Measurements from ENCODE around the gene CYP4F22. TPM values are rescaled to one million over a fixed set of nuclear protein-coding genes. Genes with fewer than 3 reads are reported as not detected.
"Not testable (repeated sequence)": the region's sequence is repeated elsewhere in the genome, so short reads cannot be mapped to it uniquely, and the experiment has no call there.

Gene CYP4F22
- total and polyA plus RNA-seq, 7 donors = 0.07 TPM; not detected in 6

DNA sequence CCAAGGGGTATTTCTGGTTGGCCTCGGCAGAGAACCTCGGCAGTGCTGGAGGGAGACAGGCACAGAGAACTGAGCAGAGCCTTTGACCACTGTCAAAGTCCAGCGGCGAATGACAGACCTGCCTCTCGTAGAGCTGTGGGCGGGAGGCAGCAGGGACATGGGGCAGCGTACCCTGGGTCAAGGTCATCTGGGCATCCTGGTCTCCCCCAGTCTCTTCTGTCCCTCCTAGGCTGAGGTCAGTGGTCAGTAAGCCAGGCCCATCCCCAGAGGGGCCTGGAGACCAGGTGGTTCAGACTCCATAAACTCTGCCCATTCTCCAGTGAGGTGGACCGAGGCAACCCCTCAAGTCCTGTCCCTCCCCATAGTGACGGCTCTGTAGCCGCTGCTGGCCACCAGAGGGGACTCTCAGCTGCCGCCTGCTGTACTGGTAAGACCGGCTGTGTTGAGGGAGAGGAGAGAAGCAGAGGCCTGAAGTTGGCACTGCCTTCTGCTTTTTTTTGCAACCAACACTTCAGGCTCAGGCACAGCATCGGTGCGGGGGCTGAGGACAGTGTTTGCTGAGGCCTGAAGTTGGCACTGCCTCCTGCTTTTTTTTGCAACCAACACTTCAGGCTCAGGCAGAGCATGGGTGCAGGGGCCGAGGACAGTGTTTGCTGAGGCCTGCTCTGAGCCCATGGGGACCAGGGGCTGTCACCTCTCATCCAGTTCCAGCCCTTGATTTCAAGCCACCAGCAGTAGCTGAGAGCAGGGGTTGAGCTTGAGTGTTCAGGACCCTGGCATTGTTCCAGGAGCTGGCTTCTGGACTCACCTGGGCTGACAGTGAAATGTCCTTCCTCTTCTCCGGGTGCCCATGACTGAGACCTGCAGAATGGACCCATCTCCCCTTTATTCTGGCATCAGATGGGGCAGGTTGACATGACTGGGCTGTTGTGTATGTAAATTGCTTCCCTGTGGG lies 28.7 kb upstream of the CYP4F22 start, which contains the start of gene PGLYRP2:
Gene PGLYRP2, minus strand, starts transcription at position 111 of the 955 bp plus-strand sequence. CDS start 130 bp downstream, outside the sequence.
- no peaks in the 10 kb centered on the region for H3K4me1 ChIP-seq
- TF ChIP-seq EP300 (IDR thresholded peaks at IDR 0.05) = no peak
- TF ChIP-seq POLR2A (IDR thresholded peaks at IDR 0.05) = no peak
- no peak for TF ChIP-seq POLR2AphosphoS5 (IDR thresholded peaks at IDR 0.05)
- TF ChIP-seq, protein P1, sequence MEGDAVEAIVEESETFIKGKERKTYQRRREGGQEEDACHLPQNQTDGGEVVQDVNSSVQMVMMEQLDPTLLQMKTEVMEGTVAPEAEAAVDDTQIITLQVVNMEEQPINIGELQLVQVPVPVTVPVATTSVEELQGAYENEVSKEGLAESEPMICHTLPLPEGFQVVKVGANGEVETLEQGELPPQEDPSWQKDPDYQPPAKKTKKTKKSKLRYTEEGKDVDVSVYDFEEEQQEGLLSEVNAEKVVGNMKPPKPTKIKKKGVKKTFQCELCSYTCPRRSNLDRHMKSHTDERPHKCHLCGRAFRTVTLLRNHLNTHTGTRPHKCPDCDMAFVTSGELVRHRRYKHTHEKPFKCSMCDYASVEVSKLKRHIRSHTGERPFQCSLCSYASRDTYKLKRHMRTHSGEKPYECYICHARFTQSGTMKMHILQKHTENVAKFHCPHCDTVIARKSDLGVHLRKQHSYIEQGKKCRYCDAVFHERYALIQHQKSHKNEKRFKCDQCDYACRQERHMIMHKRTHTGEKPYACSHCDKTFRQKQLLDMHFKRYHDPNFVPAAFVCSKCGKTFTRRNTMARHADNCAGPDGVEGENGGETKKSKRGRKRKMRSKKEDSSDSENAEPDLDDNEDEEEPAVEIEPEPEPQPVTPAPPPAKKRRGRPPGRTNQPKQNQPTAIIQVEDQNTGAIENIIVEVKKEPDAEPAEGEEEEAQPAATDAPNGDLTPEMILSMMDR (IDR thresholded peaks at IDR 0.05) = no peak
- no peaks in the 10 kb centered on the region for H3K9me3 ChIP-seq
- no peak for DNase-seq
- no peaks in the 10 kb centered on the region for H3K27me3 ChIP-seq
- 53 to 68% methylated on average over 16 of the region's 16 CpGs for WGBS, 2 donors
- intact Hi-C loops (cut with DNase I) = no loop called here
- H3K4me3 ChIP-seq = no peak within 1 kb of the TSS
- no peak within 1 kb of the TSS for H3K27ac ChIP-seq
- H3K36me3 ChIP-seq = no peaks in the 10 kb centered on the region

DNA sequence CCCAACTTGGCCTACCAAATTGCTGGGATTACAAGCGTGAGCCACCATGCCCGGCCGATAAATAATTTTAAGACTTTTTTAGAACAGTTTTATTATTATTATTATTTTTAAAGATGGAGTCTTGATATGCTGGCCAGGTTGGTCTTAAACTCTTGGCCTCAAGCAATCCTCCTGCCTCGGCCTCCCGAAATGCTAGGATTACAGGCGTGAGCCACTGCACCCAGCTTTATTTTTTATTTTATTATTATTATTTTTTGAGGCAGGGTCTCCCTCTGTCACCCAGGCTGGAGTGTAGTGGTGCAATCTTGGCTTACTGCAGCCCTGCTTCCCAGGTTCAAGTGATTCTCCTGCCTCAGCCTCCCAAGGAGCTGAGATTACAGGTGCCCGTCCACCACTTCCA lies 27.3 kb upstream of the CYP4F22 start:
- DNase-seq; H3K36me3 ChIP-seq; H3K4me3 ChIP-seq; H3K4me1 ChIP-seq; H3K27ac ChIP-seq; intact Hi-C loops (cut with DNase I); H3K9me3 ChIP-seq; H3K27me3 ChIP-seq: not testable (repeated sequence)
- 87 to 90% methylated on average over 7 of the region's 7 CpGs for WGBS, 2 donors

DNA sequence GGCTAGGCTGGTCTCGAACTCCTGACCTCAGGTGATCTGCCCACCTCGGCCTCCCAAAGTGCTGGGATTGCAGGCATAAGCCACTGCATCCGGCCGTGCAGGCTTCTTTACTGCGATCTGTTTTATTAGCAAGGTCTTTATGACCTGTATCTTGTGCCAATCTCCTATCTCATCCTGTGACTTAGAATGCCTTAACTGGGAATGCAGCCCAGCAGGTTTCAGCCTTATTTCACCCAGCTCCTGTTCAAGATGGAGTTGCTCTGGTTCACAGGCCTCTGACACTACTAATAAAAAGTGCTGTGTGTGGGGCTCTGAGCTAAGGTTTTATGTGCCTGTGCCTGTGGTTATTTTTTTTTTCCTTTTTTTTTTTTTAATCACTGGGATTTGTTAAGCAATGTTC lies 22.6 kb upstream of the CYP4F22 start:
- H3K4me3 ChIP-seq; H3K9me3 ChIP-seq; intact Hi-C loops (cut with DNase I); H3K27me3 ChIP-seq; DNase-seq; H3K36me3 ChIP-seq; H3K4me1 ChIP-seq; H3K27ac ChIP-seq: not testable (repeated sequence)
- 24 to 70% methylated on average over 5 of the region's 5 CpGs for whole genome bisulfite sequencing, 2 donors

DNA sequence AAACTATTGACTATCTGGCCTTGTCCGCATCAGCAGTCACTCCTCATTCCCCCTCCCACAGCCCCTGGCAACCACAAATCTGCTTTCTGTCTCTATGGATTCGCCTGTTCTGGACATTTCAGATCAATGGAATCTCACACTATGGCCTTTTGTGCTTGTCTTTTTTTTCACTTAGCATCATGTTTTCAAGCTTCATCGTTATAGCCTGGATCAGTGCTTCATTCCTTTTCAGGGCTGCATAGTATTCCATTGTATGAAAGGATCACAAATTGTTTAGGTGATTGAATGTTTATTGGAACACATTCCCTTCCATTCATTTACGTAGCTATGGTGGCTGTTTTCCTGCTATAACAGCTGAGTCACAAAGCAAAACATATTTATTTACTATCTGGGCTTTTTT lies 21.3 kb upstream of the CYP4F22 start:
- H3K27ac ChIP-seq = no peak overlapping the region
- TF ChIP-seq POLR2AphosphoS5 (IDR thresholded peaks at IDR 0.05) (no peak), POLR2A (IDR thresholded peaks at IDR 0.05) (no peak), EP300 (IDR thresholded peaks at IDR 0.05) (no peak)
- TF ChIP-seq, protein P1 (IDR thresholded peaks at IDR 0.05) = no peak
- no peaks in the 10 kb centered on the region for H3K4me1 ChIP-seq
- no peaks in the 10 kb centered on the region for H3K9me3 ChIP-seq
- H3K36me3 ChIP-seq = no peaks in the 10 kb centered on the region
- no peaks in the 10 kb centered on the region for H3K27me3 ChIP-seq
- intact Hi-C loops (cut with DNase I) = no loop called here
- no peak overlapping the region for H3K4me3 ChIP-seq
- WGBS, 2 donors = 91 to 92% methylated on average over 4 of the region's 4 CpGs
- DNase-seq = no peak

DNA sequence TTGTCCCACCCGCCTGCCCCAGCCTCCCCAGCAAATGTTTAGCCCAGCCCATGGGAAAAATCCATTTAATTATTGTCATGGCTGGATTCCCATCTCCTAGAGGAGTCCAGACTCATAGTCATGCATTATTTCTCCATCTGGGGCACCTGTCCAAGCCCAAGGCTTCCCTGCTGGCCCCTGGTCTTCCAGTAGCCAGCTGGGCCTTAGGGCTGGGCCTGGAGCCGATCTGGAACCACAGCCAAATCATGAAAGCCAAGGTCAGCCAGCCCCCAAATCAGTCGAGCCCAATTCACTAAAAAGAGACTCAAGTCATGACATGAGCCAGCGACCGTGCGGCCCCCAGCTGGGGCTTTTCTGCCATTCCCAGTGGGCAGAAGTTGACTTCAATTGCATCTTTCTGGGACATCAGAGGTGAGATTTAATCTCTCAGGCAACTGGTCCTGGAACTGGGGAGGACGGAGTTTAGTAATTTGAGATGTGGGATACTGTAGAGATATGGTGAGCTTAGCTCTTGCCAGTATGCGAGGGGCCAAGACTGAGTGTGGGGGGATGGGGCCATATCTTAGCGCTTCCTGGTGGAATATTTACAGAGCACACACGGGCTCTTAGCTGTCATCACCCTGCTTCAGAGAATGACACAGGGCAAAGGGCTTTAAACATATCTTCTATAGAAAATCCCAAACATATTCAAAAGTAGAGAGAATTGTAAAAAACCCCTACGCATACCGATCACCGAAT lies 19.7 kb upstream of the CYP4F22 start:
- Histone ChIP-seq H3K4me3 (no peak overlapping the region), H3K27me3 (no peaks in the 10 kb centered on the region), H3K36me3 (no peaks in the 10 kb centered on the region), H3K27ac (no peak overlapping the region), H3K9me3 (no peaks in the 10 kb centered on the region), H3K4me1 (no peaks in the 10 kb centered on the region)
- 74 to 77% methylated on average over 13 of the region's 13 CpGs for WGBS, 2 donors
- intact Hi-C loops (cut with DNase I) = no loop called here
- TF ChIP-seq POLR2A (IDR thresholded peaks at IDR 0.05) (no peak), POLR2AphosphoS5 (IDR thresholded peaks at IDR 0.05) (no peak)
- TF ChIP-seq, protein P1 (IDR thresholded peaks at IDR 0.05) = no peak
- no peak for DNase-seq
